GM10248 (cell line): Measurements from ENCODE around the gene CTH.
"Not testable (repeated sequence)": the region's sequence is repeated elsewhere in the genome, so short reads cannot be mapped to it uniquely, and the experiment has no call there.

Source experiments
- CTCF ChIA-PET: fragments of 300-600 bp; sonication (Branson Sonifier 250); formaldehyde crosslinking; extraction: SDS; loops from one replicate; lab custom pipeline; 2021; ENCODE audit warnings: antibody characterized with exemption; lab: Yijun Ruan, JAX
- POLR2A ChIA-PET: fragments of 350-650 bp; sonication (Branson Sonifier 250); formaldehyde crosslinking; extraction: SDS; loops from one replicate; lab custom pipeline; 2020; ENCODE audit warnings: antibody characterized with exemption; lab: Yijun Ruan, JAX
- DNase-seq: peaks from one replicate; pipeline ENCODE4 v3.0.0; 2012; ENCODE audit errors: extremely low spot score
- CTCF ChIP-seq: IDR thresholded peaks from 2 replicates; pipeline ENCODE4 v1.5.1; 2012; ENCODE audit warnings: mild to moderate bottlenecking, low read depth; ENCODE audit errors: extremely low read depth, missing control alignments, control extremely low read depth

CTH gene

GRCh38 chr1:70459496-70460225, 48.6 kb downstream of the CTH start:
- CTCF ChIA-PET, result interaction anchor here (0.8 kb wide), 1 partner anchor 22 kb away, joined by 3 read pairs; no protein-coding TSS in a partner anchor
- TF ChIP-seq CTCF, result no peak
- POLR2A ChIA-PET, result no interaction called here
- no peak for DNase-seq

GRCh38 chr1:70460740-70461713, 50.0 kb downstream of the CTH start:
- CTCF ChIA-PET, result interaction anchor here (0.7 kb wide), 1 partner anchor 20 kb away, joined by 3 read pairs; no protein-coding TSS in a partner anchor

DNA sequence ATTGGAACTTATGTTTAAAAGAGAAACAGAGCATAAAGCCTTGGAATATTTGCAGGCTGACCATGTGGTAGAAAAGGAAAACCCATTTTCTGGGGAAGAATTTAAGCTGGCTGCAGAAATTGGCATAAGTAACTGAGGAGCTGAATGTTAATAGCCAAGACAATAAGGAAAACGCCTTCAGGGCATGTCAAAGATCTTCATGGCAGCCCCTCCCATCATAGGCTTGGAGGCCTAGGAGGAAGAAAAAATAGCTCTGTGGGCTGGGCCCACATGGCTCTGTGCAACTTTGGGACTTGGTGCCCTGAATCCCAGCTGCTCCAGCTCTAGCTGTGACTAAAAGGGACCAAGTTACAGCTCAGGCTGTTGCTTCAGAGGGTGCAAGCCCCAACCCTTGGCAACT, 51.5 kb downstream of the CTH start:
- CTCF ChIA-PET, result interaction anchor here (1.1 to 1.3 kb wide), 2 partner anchors 10 to 15 kb away, joined by 3 to 4 read pairs; no protein-coding TSS in a partner anchor
- TF ChIP-seq CTCF, result no peak
- DNase-seq, result no peak
- POLR2A ChIA-PET, result no interaction called here

More at GRCh38 chr1:70460740-70461713, 50.0 kb downstream of the CTH start:
- POLR2A ChIA-PET, DNase-seq: not testable (repeated sequence)

DNA sequence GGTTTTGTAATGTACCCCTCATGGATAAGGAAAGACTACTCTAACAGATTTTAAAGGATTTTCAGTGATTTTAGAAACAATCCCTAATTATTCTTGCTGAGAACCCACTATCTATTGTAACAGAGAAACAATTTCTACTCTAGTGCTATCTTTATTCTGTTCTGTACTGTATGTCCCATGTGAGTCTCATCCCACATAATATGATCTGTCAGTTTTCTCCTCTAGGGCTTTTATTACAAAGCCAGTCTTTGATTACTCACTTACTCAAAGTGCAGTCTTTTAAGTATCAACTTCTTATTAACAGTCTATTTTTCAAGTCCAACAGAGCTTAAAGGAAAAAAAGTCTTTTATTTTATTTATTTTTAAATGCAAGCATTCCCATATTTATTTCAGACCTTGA, 54.8 kb downstream of the CTH start:
- ChIA-PET CTCF (no interaction called here), POLR2A (no interaction called here)
- DNase-seq, result no peak
- TF ChIP-seq CTCF, result no peak

DNA sequence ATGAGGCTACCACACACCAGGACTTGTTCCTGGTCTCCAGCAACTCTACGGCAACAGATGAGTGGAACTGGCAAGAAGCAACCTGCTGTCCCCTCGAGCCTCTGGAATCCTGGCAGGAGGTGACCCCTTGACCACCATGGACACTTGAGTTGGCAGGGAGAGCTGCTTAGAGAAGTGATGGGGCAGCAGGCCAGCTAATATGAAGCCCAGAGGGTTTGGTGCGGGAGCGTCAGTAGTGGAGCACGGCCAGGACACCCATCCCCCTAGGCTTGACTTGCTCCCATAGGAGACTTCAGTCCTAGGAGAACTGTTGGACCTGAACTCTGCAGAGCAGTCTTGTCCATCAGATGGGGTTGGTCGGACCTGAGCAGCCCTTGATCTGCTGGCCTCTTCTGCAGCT, 56.5 kb downstream of the CTH start:
- TF ChIP-seq CTCF, result no peak
- ChIA-PET POLR2A (no interaction called here), CTCF (interaction anchor here (0.8 kb wide), 1 partner anchor 11 kb away, joined by 3 read pairs; no protein-coding TSS in a partner anchor)
- no peak for DNase-seq

DNA sequence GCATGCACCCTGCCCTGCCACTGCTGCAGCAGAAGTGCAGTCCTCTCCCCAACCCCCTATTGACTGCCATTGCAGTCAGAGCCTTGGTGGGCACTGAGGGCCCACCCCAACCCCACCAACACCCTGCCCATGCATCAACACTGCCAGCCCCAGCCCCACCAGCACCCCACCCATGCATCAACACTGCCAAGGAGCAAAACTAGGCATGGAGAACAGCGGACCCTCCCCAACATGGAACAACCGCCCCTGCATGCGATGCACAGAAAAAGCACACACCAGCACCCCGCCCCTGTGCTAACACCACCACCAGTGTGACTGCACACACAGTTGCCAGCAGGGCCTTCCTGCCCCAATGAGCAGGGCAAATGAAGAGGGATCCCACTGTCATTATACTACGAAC, 57.1 kb downstream of the CTH start:
- POLR2A ChIA-PET, result no interaction called here
- CTCF ChIA-PET, result no interaction called here
- no peak for DNase-seq
- no peak for TF ChIP-seq CTCF

DNA sequence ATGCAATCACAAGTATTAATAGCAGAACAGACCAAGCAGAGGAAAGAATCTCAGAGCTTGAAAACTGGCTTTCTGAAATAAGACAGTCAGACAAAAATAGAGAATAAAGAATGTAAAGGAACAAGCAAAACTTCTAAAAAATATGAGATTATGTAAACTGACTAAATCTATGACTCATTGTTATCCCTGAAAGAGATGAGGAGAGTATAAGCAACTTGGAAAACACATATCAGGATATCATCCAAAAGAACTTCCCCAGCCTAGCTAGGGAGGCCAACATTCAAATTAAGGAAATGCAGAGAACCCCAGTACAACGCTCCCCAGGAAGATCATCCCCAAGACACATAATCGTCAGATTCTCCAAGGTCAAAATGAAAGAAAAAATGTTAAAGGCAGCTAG, 58.1 kb downstream of the CTH start:
- POLR2A ChIA-PET, result not testable (repeated sequence)

More for the DNA sequence above, 58.1 kb downstream of the CTH start:
- DNase-seq, CTCF ChIA-PET: not testable (repeated sequence)
